GM12878 (cell line): ENCODE measurements around the gene OLFM1. TPM values are rescaled to one million over a fixed set of nuclear protein-coding genes. Genes with fewer than 3 reads are reported as not detected.

Source experiments
- ATAC-seq: fragments of 200-7000 bp; cut with Tn5 transposase; 3 replicates; pipeline ENCODE4 v1.9.1; 2020; ENCODE audit warnings: mild to moderate bottlenecking, moderate library complexity
- BruUV-seq: library from RNA; stranded (reverse); fragments of 400-500 nt; replicated peaks from 2 replicates; lab custom pipeline; 2021; lab: Mats Ljungman, UMichigan
- CTCF ChIA-PET: fragments of 300-600 bp; sonication (Branson Sonifier 250); formaldehyde crosslinking; extraction: SDS; loops from one replicate; lab custom pipeline; 2021; ENCODE audit warnings: inconsistent platforms; lab: Yijun Ruan, JAX
- POLR2A ChIA-PET: fragments of 350-600 bp; formaldehyde crosslinking; extraction: SDS; loops from one replicate; lab custom pipeline; 2021; ENCODE audit warnings: inconsistent platforms; lab: Charles Lee
- RAD21 ChIA-PET: fragments of 300-600 bp; sonication (Branson Sonifier 250); formaldehyde crosslinking; loops from one replicate; lab custom pipeline; 2023; ENCODE audit warnings: antibody characterized with exemption; ENCODE audit not compliant: unreplicated experiment; lab: Charles Lee
- SMC1A ChIA-PET: fragments of 300-600 bp; sonication (Branson Sonifier 250); formaldehyde crosslinking; loops from one replicate; lab custom pipeline; 2023; ENCODE audit not compliant: unreplicated experiment, uncharacterized antibody; lab: Charles Lee
- DNase-seq: peaks from one replicate; pipeline ENCODE4 v3.0.0-alpha.2; 2011; ENCODE audit warnings: low read depth, low spot score
- FAIRE-seq: peaks from 3 replicates; lab custom pipeline; 2011; peaks lifted over from hg19 to GRCh38; lab: Jason Lieb, UNC
- H2AFZ ChIP-seq: 2 replicates; pipeline ENCODE4 v1.6.0; 2011; ENCODE audit warnings: low read depth, low read length, control low read depth; ENCODE audit not compliant: control insufficient read depth
- H3K27ac ChIP-seq: 2 replicates; pipeline ENCODE4 v1.5.1; 2011; ENCODE audit warnings: control low read depth; ENCODE audit not compliant: control insufficient read depth, insufficient read depth
- H3K27me3 ChIP-seq, 2 experiments: replicated peaks in 1 of 2; 2 replicates each; pipeline versions ENCODE4 v1.6.0 to v1.6.1; 2011; ENCODE audit warnings: low read length in 1 of 2; ENCODE audit not compliant: control insufficient read depth in 2 of 2, insufficient read depth in 2 of 2
- H3K36me3 ChIP-seq, 2 experiments: 2 replicates each; pipeline ENCODE4 v1.5.1; 2011; ENCODE audit warnings: low read length in 1 of 2; ENCODE audit not compliant: control insufficient read depth in 2 of 2, insufficient read depth in 2 of 2
- H3K4me1 ChIP-seq: 2 replicates; pipeline ENCODE4 v1.6.1; 2011; ENCODE audit warnings: mild to moderate bottlenecking, low read length, moderate library complexity, mixed read lengths; ENCODE audit not compliant: control insufficient read depth, insufficient read depth
- H3K4me2 ChIP-seq: 2 replicates; pipeline ENCODE4 v1.6.0; 2011; ENCODE audit warnings: control low read depth; ENCODE audit not compliant: control insufficient read depth, insufficient read depth
- H3K4me3 ChIP-seq: fragments of 200-600 bp; sonication (generic); 2 replicates; pipeline ENCODE4 v1.5.1; 2016
- H3K79me2 ChIP-seq: 2 replicates; pipeline ENCODE4 v1.6.0; 2011; ENCODE audit warnings: low read length; ENCODE audit not compliant: control insufficient read depth, insufficient read depth
- H3K9ac ChIP-seq: 2 replicates; pipeline ENCODE4 v1.8.0; 2011; ENCODE audit warnings: low read length, control low read depth, mixed read lengths; ENCODE audit not compliant: control insufficient read depth, insufficient read depth
- H3K9me3 ChIP-seq: replicated peaks from 3 replicates; pipeline ENCODE4 v1.5.1; 2011; ENCODE audit warnings: mild to moderate bottlenecking, low read length; ENCODE audit not compliant: control insufficient read depth, insufficient read depth
- H4K20me1 ChIP-seq: 2 replicates; pipeline ENCODE4 v1.6.0; 2011; ENCODE audit not compliant: control insufficient read depth, insufficient read depth
- BACH1 ChIP-seq: fragments of 450-650 bp; IDR thresholded peaks from 2 replicates; pipeline ENCODE4 v1.6.1; 2017; ENCODE audit warnings: mild to moderate bottlenecking, borderline replicate concordance
- BCL11A ChIP-seq: IDR thresholded peaks from 2 replicates; pipeline ENCODE4 v1.6.1; 2011; ENCODE audit warnings: low read depth, low read length
- HDAC2 ChIP-seq: fragments of 200-600 bp; sonication (generic); IDR thresholded peaks from 2 replicates; pipeline ENCODE4 v1.6.1; 2017
- KAT2A ChIP-seq: conservative IDR thresholded peaks from 2 replicates; pipeline ENCODE4 v1.6.1; 2011; ENCODE audit warnings: low read depth, low read length; ENCODE audit not compliant: control insufficient read depth
- MXI1 ChIP-seq: fragments of 150-350 bp; IDR thresholded peaks from 2 replicates; pipeline ENCODE4 v1.6.1; 2011; ENCODE audit warnings: low read depth, mild to moderate bottlenecking, inconsistent platforms, low read length, improper control_type of control experiment
- NFYA ChIP-seq: IDR thresholded peaks from 2 replicates; pipeline ENCODE4 v1.6.1; 2011; ENCODE audit warnings: low read depth, mild to moderate bottlenecking, low read length, improper control_type of control experiment, borderline replicate concordance
- RAD21 ChIP-seq: IDR thresholded peaks from 2 replicates; pipeline ENCODE4 v1.6.1; 2011; ENCODE audit warnings: mild to moderate bottlenecking, low read depth, low read length, moderate library complexity; ENCODE audit not compliant: insufficient read depth
- RCOR1 ChIP-seq: conservative IDR thresholded peaks from 2 replicates; pipeline ENCODE4 v1.6.1; 2012; ENCODE audit warnings: low read depth, low read length, improper control_type of control experiment
- RFX5 ChIP-seq: IDR thresholded peaks from 2 replicates; pipeline ENCODE4 v1.6.1; 2011; ENCODE audit warnings: low read depth, low read length, improper control_type of control experiment
- YBX1 ChIP-seq: fragments of 450-650 bp; IDR thresholded peaks from 2 replicates; pipeline ENCODE4 v1.6.1; 2016; ENCODE audit warnings: antibody characterized with exemption
- ZNF24 ChIP-seq: fragments of 450-650 bp; IDR thresholded peaks from 2 replicates; pipeline ENCODE4 v1.6.1; 2017; ENCODE audit warnings: antibody characterized with exemption, mild to moderate bottlenecking
- WGBS: methylation state at CpG from one replicate; pipeline ENCODE4 v1.1.6; 2016; ENCODE audit warnings: low lambda C conversion rate; ENCODE audit not compliant: insufficient replicate concordance, insufficient coverage; ENCODE audit errors: missing lambda C conversion rate; 5-methylcytosine and 5-hydroxymethylcytosine counted together
- in situ Hi-C: fragments of 300-500 bp; cut with MboI; formaldehyde crosslinking; loops from 9 replicates; pipeline ENCODE4 v1.14.3; 2018; ENCODE audit warnings: mixed read lengths
- intact Hi-C: fragments of 100-400 bp; cut with micrococcal nuclease; formaldehyde crosslinking; loops from one replicate; pipeline ENCODE4 v1.14.2; 2022; ENCODE audit not compliant: unreplicated experiment
- polyA plus RNA-seq, 11 experiments: library from polyadenylated mRNA; depleted of rRNA in 4 of 11; unstranded in 6 of 11; stranded (reverse) in 5 of 11; fragments of >200 nt; fragmentation: Nextera tagmentation in 4 of 11; fragmentation: Illumina TruSeq in 1 of 11; extraction: Ambion mirVana in 4 of 11; extraction: Trizol in 1 of 11; gene quantifications; 1 replicate in 1 of 11; 2 replicates in 10 of 11; pipeline versions ENCODE4 v1.2.1 to v1.2.3, GENCODE V29; 2011 to 2016; ENCODE audit warnings: inconsistent platforms in 2 of 11, missing spikeins in 2 of 11, low read depth in 1 of 11
- total RNA-seq, 4 experiments: library from RNA; depleted of rRNA in 3 of 4; stranded (reverse); fragments of >200 nt in 3 of 4; fragmentation: Illumina TruSeq in 1 of 4; extraction: Trizol in 1 of 4; gene quantifications; 2 replicates each; pipeline versions ENCODE4 v1.2.1 to v1.2.3, GENCODE V29; 2013 to 2021
- TF ChIP-seq, protein P1 (sequence below): fragments of 450-650 bp; formaldehyde crosslinking; IDR thresholded peaks from 2 replicates; pipeline ENCODE4 v1.4.0; 2022; ENCODE audit warnings: mild to moderate bottlenecking, moderate library complexity

The OLFM1 gene
- total and polyA plus RNA-seq, 10 of the 15 experiments (the other 5 are each of a cell fraction or from before 2014, with no cell fraction given), result not detected

DNA sequence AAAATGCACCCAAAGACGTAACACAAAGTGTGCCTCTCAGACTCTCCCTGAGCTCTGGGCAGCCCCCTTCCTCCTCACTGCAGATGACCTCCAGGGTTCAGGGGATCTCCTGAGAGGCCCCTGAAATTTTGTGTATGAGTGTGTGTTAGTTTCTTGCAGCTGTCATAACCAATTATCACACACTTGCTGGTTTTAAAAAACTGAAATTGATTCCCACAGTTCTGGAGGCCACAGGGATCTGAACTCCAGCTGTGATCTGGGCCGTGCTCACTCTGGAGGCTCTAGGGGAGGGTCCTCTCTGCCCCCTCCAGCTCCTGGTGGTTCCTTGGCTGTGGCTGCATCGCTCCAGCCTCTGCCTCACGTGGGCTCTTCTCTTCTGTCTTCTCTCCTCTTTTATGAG lies 58.8 kb downstream of the OLFM1 start:
- RAD21 ChIA-PET, result no interaction called here
- Histone ChIP-seq H3K27ac (no peak overlapping the region), H3K79me2 (no peaks in the 10 kb centered on the region), H3K9me3 (no peaks in the 10 kb centered on the region), H2AFZ (no peak overlapping the region), H4K20me1 (no peaks in the 10 kb centered on the region), H3K4me1 (no peaks in the 10 kb centered on the region), H3K9ac (no peak overlapping the region), H3K36me3 (no peaks in the 10 kb centered on the region), H3K4me3 (no peak overlapping the region), H3K4me2 (no peak overlapping the region), H3K27me3 (no peaks in the 10 kb centered on the region)
- BruUV-seq, result no TSS peak
- no peak for TF ChIP-seq MXI1
- TF ChIP-seq ZNF24, result no peak
- no peak for TF ChIP-seq KAT2A
- TF ChIP-seq BCL11A, result no peak
- no peak for TF ChIP-seq HDAC2
- TF ChIP-seq RFX5, result no peak
- intact Hi-C loops, result no loop called here
- WGBS, result 0% methylated on average over 4 of the region's 4 CpGs
- POLR2A ChIA-PET, result no interaction called here
- in situ Hi-C loops, result no loop called here
- FAIRE-seq (no peak), ATAC-seq (no peak), DNase-seq (no peak)
- SMC1A ChIA-PET, result no interaction called here
- CTCF ChIA-PET, result no interaction called here

DNA sequence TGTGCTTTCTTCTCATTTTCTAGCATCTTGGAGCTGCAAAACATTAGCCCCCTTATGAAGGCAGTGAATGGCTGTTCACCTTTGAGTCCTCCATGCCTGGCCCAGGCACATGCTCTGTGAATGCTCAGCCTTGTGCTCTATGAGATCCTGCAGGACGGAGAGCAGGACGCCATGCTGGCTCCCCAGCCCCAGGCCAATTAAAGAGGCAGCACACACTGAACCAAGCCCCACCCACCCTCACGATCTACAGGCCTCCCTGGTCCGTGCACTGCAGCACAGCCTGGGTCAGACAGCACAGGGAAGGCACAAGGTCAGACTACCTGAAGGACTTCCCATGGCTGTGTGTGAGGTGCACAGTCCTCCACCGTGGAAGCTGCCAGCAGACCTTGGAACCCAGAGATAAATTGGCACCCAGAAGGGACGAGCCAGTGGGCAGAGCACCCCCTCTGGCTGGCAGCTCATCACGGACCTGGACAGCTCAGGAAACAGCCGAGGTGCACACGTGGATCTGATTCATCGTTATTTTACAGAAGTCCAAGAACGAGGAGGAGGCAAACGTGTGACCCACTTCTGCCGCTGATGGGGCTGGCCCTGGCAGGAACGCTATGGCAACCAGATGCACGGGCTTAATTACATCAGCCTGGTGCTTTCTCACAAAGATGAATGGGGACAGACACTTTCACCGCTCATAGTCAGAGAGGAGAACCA lies 59.5 kb downstream of the OLFM1 start:
- in situ Hi-C loops (no loop called here), intact Hi-C loops (no loop called here)
- no peak overlapping the region for H2AFZ ChIP-seq
- H3K9me3 ChIP-seq, result no peaks in the 10 kb centered on the region
- ChIA-PET RAD21 (no interaction called here), POLR2A (no interaction called here), SMC1A (no interaction called here), CTCF (no interaction called here)
- H3K4me2 ChIP-seq, result no peak overlapping the region
- FAIRE-seq, result no peak
- H3K4me1 ChIP-seq, result no peaks in the 10 kb centered on the region
- no peaks in the 10 kb centered on the region for H3K27me3 ChIP-seq
- no peak for ATAC-seq
- BruUV-seq, result no TSS peak
- no peak for DNase-seq
- WGBS, result 2% methylated on average over 16 of the region's 16 CpGs
- H3K4me3 ChIP-seq, result no peak overlapping the region
- H3K27ac ChIP-seq, result no peak overlapping the region
- no peak overlapping the region for H3K9ac ChIP-seq
- no peaks in the 10 kb centered on the region for H3K36me3 ChIP-seq
- H3K79me2 ChIP-seq, result no peaks in the 10 kb centered on the region
- H4K20me1 ChIP-seq, result no peaks in the 10 kb centered on the region
- TF ChIP-seq YBX1, result no peak
- TF ChIP-seq, protein P1, sequence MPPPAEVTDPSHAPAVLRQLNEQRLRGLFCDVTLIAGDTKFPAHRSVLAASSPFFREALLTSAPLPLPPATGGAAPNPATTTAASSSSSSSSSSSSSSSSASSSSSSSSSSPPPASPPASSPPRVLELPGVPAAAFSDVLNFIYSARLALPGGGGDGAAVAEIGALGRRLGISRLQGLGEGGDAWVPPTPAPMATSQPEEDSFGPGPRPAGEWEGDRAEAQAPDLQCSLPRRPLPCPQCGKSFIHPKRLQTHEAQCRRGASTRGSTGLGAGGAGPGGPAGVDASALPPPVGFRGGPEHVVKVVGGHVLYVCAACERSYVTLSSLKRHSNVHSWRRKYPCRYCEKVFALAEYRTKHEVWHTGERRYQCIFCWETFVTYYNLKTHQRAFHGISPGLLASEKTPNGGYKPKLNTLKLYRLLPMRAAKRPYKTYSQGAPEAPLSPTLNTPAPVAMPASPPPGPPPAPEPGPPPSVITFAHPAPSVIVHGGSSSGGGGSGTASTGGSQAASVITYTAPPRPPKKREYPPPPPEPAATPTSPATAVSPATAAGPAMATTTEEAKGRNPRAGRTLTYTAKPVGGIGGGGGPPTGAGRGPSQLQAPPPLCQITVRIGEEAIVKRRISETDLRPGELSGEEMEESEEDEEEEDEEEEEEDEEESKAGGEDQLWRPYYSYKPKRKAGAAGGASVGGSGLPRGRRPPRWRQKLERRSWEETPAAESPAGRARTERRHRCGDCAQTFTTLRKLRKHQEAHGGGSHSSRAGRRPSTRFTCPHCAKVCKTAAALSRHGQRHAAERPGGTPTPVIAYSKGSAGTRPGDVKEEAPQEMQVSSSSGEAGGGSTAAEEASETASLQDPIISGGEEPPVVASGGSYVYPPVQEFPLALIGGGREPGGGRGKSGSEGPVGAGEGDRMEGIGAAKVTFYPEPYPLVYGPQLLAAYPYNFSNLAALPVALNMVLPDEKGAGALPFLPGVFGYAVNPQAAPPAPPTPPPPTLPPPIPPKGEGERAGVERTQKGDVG (CRISPR knock-in tag), result no peak
- no peak for TF ChIP-seq RAD21
- no peak for TF ChIP-seq BACH1
- TF ChIP-seq RCOR1, result no peak
- TF ChIP-seq NFYA, result no peak
